IMR-90 (cell line): ENCODE data around the gene PTPRN2.

Source experiments
- ELK1 ChIP-seq: fragments of 150-350 bp; IDR thresholded peaks from 2 replicates; pipeline ENCODE4 v1.6.1; 2016; ENCODE audit warnings: low read depth, mild to moderate bottlenecking, low read length, moderate library complexity, borderline replicate concordance
- MAFK ChIP-seq: IDR thresholded peaks from 2 replicates; pipeline ENCODE4 v1.6.1; 2012; ENCODE audit warnings: low read depth, low read length, improper control_type of control experiment
- POLR2A ChIP-seq: IDR thresholded peaks from 2 replicates; pipeline ENCODE4 v1.6.1; 2012; ENCODE audit warnings: mild to moderate bottlenecking, low read depth, low read length
- RAD21 ChIP-seq: IDR thresholded peaks from 2 replicates; pipeline ENCODE4 v1.6.1; 2012; ENCODE audit warnings: low read length, improper control_type of control experiment
- TF ChIP-seq, protein P1 (sequence below): conservative IDR thresholded peaks from 2 replicates; pipeline ENCODE4 v1.5.1; 2012; ENCODE audit warnings: mild to moderate bottlenecking, low read depth, low read length, improper control_type of control experiment

- no peak for TF ChIP-seq ELK1
- TF ChIP-seq, protein P1, sequence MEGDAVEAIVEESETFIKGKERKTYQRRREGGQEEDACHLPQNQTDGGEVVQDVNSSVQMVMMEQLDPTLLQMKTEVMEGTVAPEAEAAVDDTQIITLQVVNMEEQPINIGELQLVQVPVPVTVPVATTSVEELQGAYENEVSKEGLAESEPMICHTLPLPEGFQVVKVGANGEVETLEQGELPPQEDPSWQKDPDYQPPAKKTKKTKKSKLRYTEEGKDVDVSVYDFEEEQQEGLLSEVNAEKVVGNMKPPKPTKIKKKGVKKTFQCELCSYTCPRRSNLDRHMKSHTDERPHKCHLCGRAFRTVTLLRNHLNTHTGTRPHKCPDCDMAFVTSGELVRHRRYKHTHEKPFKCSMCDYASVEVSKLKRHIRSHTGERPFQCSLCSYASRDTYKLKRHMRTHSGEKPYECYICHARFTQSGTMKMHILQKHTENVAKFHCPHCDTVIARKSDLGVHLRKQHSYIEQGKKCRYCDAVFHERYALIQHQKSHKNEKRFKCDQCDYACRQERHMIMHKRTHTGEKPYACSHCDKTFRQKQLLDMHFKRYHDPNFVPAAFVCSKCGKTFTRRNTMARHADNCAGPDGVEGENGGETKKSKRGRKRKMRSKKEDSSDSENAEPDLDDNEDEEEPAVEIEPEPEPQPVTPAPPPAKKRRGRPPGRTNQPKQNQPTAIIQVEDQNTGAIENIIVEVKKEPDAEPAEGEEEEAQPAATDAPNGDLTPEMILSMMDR = no peak
- TF ChIP-seq MAFK = no peak
- TF ChIP-seq POLR2A = no peak
- TF ChIP-seq RAD21 = no peak
These were observed 558.7 kb downstream of the PTPRN2 start for GRCh38 chr7:158028971-158029370.
